ENCODE data around the gene CCDC186.

Gene CCDC186

DNA sequence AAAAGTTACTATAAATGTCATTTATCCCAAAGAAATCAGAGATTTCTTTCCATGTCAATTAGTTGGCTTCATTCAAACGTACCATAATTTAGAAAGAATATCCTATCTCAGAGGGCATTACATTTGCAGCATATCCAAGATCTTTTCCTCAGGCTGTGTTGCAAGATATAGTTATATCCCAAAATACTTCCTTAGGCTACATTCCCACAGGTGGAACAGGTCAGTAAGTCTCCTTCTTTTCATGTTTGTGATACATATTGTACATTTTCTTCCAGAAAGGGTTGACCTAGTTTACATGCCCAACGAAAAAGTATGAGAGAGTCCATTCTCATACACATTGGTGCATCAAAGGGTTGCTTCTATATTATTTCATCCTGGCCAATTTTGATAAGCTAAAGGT is 38.1 kb upstream of the CCDC186 start:
- DNase-seq (ENCODE audit: extremely low spot score) = no peak
- ChIA-PET POLR2A (no interaction called here), CTCF (no interaction called here)
- TF ChIP-seq, protein P1, sequence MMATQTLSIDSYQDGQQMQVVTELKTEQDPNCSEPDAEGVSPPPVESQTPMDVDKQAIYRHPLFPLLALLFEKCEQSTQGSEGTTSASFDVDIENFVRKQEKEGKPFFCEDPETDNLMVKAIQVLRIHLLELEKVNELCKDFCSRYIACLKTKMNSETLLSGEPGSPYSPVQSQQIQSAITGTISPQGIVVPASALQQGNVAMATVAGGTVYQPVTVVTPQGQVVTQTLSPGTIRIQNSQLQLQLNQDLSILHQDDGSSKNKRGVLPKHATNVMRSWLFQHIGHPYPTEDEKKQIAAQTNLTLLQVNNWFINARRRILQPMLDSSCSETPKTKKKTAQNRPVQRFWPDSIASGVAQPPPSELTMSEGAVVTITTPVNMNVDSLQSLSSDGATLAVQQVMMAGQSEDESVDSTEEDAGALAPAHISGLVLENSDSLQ (IDR thresholded peaks at IDR 0.05) = no peak
- no peak for TF ChIP-seq TARDBP (IDR thresholded peaks at IDR 0.05)
- TF ChIP-seq FOXA1 (IDR thresholded peaks at IDR 0.05) = no peak

DNA sequence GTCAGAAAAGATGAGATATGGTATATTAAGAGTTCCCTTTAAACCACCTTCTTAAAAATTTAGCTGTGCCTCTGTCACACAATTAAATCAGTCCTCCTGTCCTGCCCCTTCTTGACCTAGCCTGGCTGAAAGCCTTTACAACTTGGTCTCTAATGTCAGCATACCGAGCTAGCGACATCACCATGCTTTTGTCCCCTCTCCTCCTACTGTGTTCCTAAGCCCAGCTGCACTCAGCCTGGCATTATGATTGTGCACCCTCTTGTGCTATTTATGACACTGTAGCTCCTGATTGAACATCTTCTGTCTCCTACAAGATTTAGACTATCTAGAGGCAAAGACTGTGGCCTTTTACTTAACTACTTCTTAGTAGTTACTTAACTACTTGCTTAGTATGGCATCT is 34.3 kb upstream of the CCDC186 start:
- peak; percentile 26 for DNase-seq (ENCODE audit: extremely low spot score)
- TF ChIP-seq FOXM1 (IDR thresholded peaks at IDR 0.05; ENCODE audit: borderline replicate concordance) (no peak), ARNT (IDR thresholded peaks at IDR 0.05) (no peak), TARDBP (IDR thresholded peaks at IDR 0.05) (no peak)
- ChIA-PET POLR2A (interaction anchor here (0.8 kb wide), 1 partner anchor 34 kb away, joined by 3 read pairs; the partner anchor contains the start of gene CCDC186), CTCF (no interaction called here)

DNA sequence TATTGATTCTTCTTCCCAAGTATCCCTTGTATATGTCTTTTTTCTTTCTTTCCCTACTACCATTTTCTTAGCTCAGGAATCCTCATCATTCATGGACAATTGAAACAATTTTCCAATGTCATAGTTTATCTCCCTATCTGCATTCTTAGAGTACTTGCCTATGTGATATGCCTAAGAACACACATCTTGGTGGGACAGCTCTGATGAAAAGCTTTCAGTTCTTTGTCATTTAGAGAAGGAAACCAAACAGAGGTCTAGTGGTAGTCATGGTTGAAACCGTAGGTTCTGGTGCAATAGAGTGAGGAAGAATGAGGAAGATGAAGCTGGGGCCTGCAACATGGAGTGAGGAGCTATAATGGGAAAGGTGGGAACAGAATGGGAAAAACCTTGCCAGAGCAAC is 33.3 kb upstream of the CCDC186 start:
- POLR2A ChIA-PET = no interaction called here
- CTCF ChIA-PET = no interaction called here
- TF ChIP-seq NFRKB (IDR thresholded peaks at IDR 0.05) = no peak
- DNase-seq (ENCODE audit: extremely low spot score) = no peak

DNA sequence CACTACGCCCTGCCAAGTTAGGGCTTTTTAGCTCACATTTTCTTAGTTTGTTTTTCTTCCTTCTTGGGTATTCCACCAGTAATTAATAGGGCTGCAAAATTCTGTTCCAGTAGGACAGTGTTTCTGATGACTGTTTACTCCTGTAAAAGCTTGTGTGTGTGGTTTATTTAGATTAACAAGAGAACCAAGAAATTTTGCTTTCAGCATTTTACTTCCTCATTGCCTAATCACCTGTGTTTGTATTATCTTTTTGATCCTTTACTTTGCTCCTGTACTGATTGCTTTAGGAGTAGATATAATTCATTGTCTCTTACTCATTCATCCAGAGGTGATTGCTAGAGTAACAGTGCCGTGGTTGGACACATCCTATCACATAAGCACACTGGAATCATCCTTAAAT is 32.9 kb upstream of the CCDC186 start:
- ChIA-PET POLR2A (no interaction called here), CTCF (no interaction called here)

DNA sequence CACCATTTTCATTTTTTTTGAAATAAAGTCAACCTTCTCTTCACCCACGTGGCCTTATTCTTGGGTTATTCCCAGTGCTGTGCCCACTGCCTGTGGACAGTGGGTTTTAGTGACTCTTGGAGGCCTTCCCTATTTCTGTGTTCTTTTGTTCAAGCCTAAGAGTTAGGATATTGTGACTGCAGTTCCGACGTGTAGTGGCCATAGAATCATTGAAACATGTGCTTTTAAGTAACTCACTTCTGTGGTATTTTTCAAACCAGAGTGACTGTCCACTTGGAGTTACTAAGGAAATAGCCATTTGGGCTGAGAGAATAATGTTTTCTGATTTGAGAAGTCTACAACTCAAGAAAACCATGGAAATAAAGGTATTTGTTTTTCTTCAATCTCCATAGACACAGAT is 28.8 kb upstream of the CCDC186 start:
- TF ChIP-seq LEF1 (IDR thresholded peaks at IDR 0.05; ENCODE audit: borderline replicate concordance) (no peak), BHLHE40 (IDR thresholded peaks at IDR 0.05; ENCODE audit: borderline replicate concordance) (no peak), ARNT (IDR thresholded peaks at IDR 0.05) (no peak), CTBP1 (IDR thresholded peaks at IDR 0.05; ENCODE audit: borderline replicate concordance) (no peak), SP1 (IDR thresholded peaks at IDR 0.05) (no peak), L3MBTL2 (conservative IDR thresholded peaks at IDR 0.05) (no peak), SUZ12 (IDR thresholded peaks at IDR 0.05) (no peak), FOXA1 (IDR thresholded peaks at IDR 0.05) (no peak), FOXM1 (IDR thresholded peaks at IDR 0.05; ENCODE audit: borderline replicate concordance) (no peak)
- ChIA-PET POLR2A (interaction anchor here (1.0 kb wide), 1 partner anchor 29 kb away, joined by 3 read pairs; the partner anchor contains the start of gene CCDC186), CTCF (no interaction called here)
- DNase-seq (ENCODE audit: extremely low spot score) = no peak

More for the DNA sequence above, 32.9 kb upstream of the CCDC186 start:
- TF ChIP-seq TARDBP (IDR thresholded peaks at IDR 0.05) (no peak), NFRKB (IDR thresholded peaks at IDR 0.05) (no peak)
- DNase-seq (ENCODE audit: extremely low spot score) = no peak

DNA sequence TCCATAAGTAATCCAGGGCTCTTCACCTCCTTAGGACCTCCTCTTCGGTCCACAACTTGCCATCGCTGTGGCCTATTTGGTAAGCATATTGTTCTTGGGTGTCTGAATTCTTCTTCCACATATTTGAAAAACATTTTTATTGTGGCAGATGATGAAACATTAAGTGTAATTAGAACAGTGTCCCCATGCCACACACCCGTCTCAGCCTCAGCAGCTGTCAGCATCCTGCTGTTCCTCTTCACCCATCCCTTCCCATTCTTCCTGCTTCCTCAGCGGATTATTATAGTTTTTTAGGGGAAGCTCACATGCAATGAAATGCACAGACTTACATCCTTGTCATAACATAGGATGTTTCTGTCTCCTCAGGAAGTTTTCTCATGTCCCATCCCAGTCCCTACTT is 25.2 kb upstream of the CCDC186 start:
- CTCF ChIA-PET = interaction anchor here (0.7 kb wide), 1 partner anchor 27 kb away, joined by 3 read pairs; no protein-coding TSS in a partner anchor
- no peak for DNase-seq (ENCODE audit: extremely low spot score)

DNA sequence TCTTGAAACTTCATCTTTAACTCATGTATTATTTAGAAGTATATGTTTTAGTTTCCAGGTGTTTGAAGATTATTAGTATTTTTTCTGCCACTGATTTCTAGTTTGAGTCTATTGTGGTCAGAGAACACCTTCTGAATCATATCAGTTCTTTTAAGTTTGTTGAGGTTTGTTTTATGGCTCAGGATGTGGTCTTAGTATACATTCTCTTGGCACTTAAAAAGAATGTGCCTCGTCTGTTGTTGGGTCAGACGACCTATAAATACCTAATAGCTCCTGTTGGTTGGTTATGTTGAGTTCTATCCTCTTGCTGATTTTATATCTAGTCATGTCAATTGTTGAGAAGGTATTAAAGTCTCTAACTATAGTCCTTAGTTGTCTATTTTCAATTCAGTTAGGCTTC is 21.1 kb upstream of the CCDC186 start:
- ChIA-PET CTCF (no interaction called here), POLR2A (no interaction called here)
- TF ChIP-seq TARDBP (IDR thresholded peaks at IDR 0.05) = no peak
- TF ChIP-seq SUZ12 (IDR thresholded peaks at IDR 0.05) = no peak
- no peak for TF ChIP-seq L3MBTL2 (conservative IDR thresholded peaks at IDR 0.05)
- TF ChIP-seq HDGF (IDR thresholded peaks at IDR 0.05; ENCODE audit: borderline replicate concordance) = no peak
- TF ChIP-seq, protein P1 (IDR thresholded peaks at IDR 0.05) = no peak
- TF ChIP-seq FOXM1 (IDR thresholded peaks at IDR 0.05; ENCODE audit: borderline replicate concordance) = no peak
- TF ChIP-seq NFRKB (IDR thresholded peaks at IDR 0.05) = no peak
- TF ChIP-seq FOXA1 (IDR thresholded peaks at IDR 0.05) = no peak
- no peak for TF ChIP-seq LEF1 (IDR thresholded peaks at IDR 0.05; ENCODE audit: borderline replicate concordance)
- no peak for DNase-seq (ENCODE audit: extremely low spot score)

More for the DNA sequence above, 25.2 kb upstream of the CCDC186 start:
- POLR2A ChIA-PET = no interaction called here
- TF ChIP-seq SP1 (IDR thresholded peaks at IDR 0.05) = no peak
- no peak for TF ChIP-seq SUZ12 (IDR thresholded peaks at IDR 0.05)
- TF ChIP-seq, protein P1 (IDR thresholded peaks at IDR 0.05) = no peak
- no peak for TF ChIP-seq LEF1 (IDR thresholded peaks at IDR 0.05; ENCODE audit: borderline replicate concordance)
- TF ChIP-seq ZNF384 (IDR thresholded peaks at IDR 0.05) = no peak
- TF ChIP-seq L3MBTL2 (conservative IDR thresholded peaks at IDR 0.05) = no peak
- TF ChIP-seq NFRKB (IDR thresholded peaks at IDR 0.05) = no peak
- TF ChIP-seq FOXM1 (IDR thresholded peaks at IDR 0.05; ENCODE audit: borderline replicate concordance) = no peak
- TF ChIP-seq ELF4 (IDR thresholded peaks at IDR 0.05) = no peak
- TF ChIP-seq HDGF (IDR thresholded peaks at IDR 0.05; ENCODE audit: borderline replicate concordance) = no peak
- no peak for TF ChIP-seq BHLHE40 (IDR thresholded peaks at IDR 0.05; ENCODE audit: borderline replicate concordance)
- no peak for TF ChIP-seq FOXA1 (IDR thresholded peaks at IDR 0.05)
- no peak for TF ChIP-seq CTBP1 (IDR thresholded peaks at IDR 0.05; ENCODE audit: borderline replicate concordance)
- TF ChIP-seq FOXK2 (IDR thresholded peaks at IDR 0.05) = no peak
- TF ChIP-seq ARNT (IDR thresholded peaks at IDR 0.05) = no peak
- TF ChIP-seq TARDBP (IDR thresholded peaks at IDR 0.05) = no peak

DNA sequence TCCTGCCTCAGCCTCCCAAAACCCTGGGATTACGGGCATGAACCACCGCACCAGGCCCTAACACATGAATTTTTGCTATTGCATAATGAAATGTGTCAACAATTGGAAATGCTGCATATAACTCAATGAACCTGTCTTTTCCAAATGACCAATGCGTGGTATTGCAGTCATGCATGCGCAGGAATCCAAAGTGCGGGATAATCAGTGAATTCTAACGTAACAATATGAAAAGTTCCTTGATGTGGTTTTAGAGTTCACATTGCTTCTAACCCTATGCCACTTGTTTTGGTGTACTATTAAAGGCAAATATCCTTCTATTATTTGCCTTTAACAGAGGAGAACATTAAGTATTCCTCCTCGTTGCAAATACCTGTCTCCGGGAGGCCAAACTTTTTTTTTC is 15.7 kb upstream of the CCDC186 start:
- no peak for TF ChIP-seq ELF4 (IDR thresholded peaks at IDR 0.05)
- ChIA-PET POLR2A (no interaction called here), CTCF (no interaction called here)
- no peak for DNase-seq (ENCODE audit: extremely low spot score)
